ENCODE measurements around the gene MDM1. TPM values are rescaled to one million over a fixed set of nuclear protein-coding genes. Genes with fewer than 3 reads are reported as not detected.

The MDM1 gene
- total RNA-seq, 1 experiment from 2014 or later = 14.0 TPM

DNA sequence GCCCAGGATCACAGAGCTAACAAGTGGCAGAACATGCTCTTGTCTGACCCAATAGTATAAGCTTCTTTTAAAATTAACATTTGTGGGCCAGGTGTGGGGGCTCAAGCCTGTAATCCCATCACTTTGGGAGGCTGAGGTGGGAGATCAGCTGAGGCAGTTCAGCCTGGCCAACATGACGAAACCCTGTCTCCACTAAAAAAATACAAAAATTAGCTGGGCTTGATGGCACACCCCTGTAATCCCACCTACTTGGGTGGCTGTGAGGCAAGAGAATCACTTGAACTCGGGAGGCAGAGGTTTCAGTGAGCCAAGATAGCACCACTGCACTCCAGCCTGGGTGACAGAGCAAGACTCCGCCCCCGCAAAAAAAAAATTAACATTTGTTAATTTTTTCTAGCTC lies 45.8 kb downstream of the MDM1 start:
- no peaks in the 10 kb centered on the region for H3K36me3 ChIP-seq (ENCODE audit: low read depth)
- no peak overlapping the region for H3K27ac ChIP-seq
- H3K79me2 ChIP-seq (ENCODE audit: low read depth) = no peaks in the 10 kb centered on the region
- peaks cover 11% of the 10 kb centered on the region; the same call in 1 of the 2 replicates for H3K4me1 ChIP-seq (replicated peaks; ENCODE audit: insufficient read depth)
- intact Hi-C loops (cut with micrococcal nuclease; ENCODE audit: unreplicated experiment) = no loop called here
- CTCF ChIA-PET = no interaction called here
- no peak overlapping the region for H2AFZ ChIP-seq
- POLR2A ChIA-PET (ENCODE audit: unreplicated experiment) = interaction anchor here (0.6 kb wide), 1 partner anchor 15 kb away, joined by 6 read pairs; no protein-coding TSS in a partner anchor
- no peaks in the 10 kb centered on the region for H3K9me3 ChIP-seq (ENCODE audit: insufficient read depth, low read depth)
- no peak for TF ChIP-seq EZH2 (IDR thresholded peaks at IDR 0.05; ENCODE audit: low read depth)
- TF ChIP-seq, protein P1, sequence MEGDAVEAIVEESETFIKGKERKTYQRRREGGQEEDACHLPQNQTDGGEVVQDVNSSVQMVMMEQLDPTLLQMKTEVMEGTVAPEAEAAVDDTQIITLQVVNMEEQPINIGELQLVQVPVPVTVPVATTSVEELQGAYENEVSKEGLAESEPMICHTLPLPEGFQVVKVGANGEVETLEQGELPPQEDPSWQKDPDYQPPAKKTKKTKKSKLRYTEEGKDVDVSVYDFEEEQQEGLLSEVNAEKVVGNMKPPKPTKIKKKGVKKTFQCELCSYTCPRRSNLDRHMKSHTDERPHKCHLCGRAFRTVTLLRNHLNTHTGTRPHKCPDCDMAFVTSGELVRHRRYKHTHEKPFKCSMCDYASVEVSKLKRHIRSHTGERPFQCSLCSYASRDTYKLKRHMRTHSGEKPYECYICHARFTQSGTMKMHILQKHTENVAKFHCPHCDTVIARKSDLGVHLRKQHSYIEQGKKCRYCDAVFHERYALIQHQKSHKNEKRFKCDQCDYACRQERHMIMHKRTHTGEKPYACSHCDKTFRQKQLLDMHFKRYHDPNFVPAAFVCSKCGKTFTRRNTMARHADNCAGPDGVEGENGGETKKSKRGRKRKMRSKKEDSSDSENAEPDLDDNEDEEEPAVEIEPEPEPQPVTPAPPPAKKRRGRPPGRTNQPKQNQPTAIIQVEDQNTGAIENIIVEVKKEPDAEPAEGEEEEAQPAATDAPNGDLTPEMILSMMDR (conservative IDR thresholded peaks at IDR 0.05) = no peak
- no peaks in the 10 kb centered on the region for H3K27me3 ChIP-seq (ENCODE audit: insufficient read depth, low read depth)
- no peak overlapping the region for H3K4me3 ChIP-seq
- BruUV-seq (replicated peaks) = no TSS peak
- H3K4me2 ChIP-seq = no peak overlapping the region
- H4K20me1 ChIP-seq (ENCODE audit: insufficient read depth) = no peaks in the 10 kb centered on the region
- H3K9me2 ChIP-seq (ENCODE audit: insufficient read depth) = no peaks in the 10 kb centered on the region
- DNase-seq = no peak
- H3F3A ChIP-seq (ENCODE audit: insufficient read depth, low read depth) = no peaks in the 10 kb centered on the region

DNA sequence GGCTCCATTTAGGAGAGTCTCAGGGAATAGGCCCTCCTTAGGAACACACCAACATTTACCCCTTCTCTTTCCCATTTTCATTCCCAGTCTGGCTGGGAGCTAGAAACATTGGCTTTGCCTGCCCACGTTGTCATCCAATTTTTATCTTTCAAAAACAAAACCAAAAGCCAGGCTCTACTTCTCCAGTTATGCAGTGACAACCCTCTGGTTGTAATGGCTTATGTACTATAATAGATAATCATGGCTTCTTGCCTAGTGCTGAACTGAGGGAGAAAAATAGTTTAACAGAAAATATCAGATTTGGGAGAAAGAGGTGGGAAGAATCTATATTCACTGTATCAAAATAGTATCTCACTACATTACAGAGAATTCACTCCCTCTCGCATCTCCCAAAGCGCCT lies 46.6 kb downstream of the MDM1 start:
- POLR2A ChIA-PET (ENCODE audit: unreplicated experiment) = no interaction called here
- Histone ChIP-seq H3K4me3 (no peak overlapping the region), H3K4me1 (replicated peaks; ENCODE audit: insufficient read depth) (peaks cover 9% of the 10 kb centered on the region; the same call in 1 of the 2 replicates), H3K9me2 (ENCODE audit: insufficient read depth) (no peaks in the 10 kb centered on the region), H4K20me1 (ENCODE audit: insufficient read depth) (no peaks in the 10 kb centered on the region), H3K9me3 (ENCODE audit: insufficient read depth, low read depth) (no peaks in the 10 kb centered on the region), H3K4me2 (no peak overlapping the region), H3K36me3 (ENCODE audit: low read depth) (no peaks in the 10 kb centered on the region), H3K27me3 (ENCODE audit: insufficient read depth, low read depth) (no peaks in the 10 kb centered on the region), H2AFZ (no peak overlapping the region), H3K79me2 (ENCODE audit: low read depth) (no peaks in the 10 kb centered on the region), H3K27ac (no peak overlapping the region), H3F3A (ENCODE audit: insufficient read depth, low read depth) (no peaks in the 10 kb centered on the region)
- intact Hi-C loops (cut with micrococcal nuclease; ENCODE audit: unreplicated experiment) = no loop called here
- CTCF ChIA-PET = no interaction called here
- no TSS peak for BruUV-seq (replicated peaks)
- TF ChIP-seq, protein P1 (conservative IDR thresholded peaks at IDR 0.05) = no peak
- no peak for TF ChIP-seq EZH2 (IDR thresholded peaks at IDR 0.05; ENCODE audit: low read depth)
- no peak for DNase-seq

DNA sequence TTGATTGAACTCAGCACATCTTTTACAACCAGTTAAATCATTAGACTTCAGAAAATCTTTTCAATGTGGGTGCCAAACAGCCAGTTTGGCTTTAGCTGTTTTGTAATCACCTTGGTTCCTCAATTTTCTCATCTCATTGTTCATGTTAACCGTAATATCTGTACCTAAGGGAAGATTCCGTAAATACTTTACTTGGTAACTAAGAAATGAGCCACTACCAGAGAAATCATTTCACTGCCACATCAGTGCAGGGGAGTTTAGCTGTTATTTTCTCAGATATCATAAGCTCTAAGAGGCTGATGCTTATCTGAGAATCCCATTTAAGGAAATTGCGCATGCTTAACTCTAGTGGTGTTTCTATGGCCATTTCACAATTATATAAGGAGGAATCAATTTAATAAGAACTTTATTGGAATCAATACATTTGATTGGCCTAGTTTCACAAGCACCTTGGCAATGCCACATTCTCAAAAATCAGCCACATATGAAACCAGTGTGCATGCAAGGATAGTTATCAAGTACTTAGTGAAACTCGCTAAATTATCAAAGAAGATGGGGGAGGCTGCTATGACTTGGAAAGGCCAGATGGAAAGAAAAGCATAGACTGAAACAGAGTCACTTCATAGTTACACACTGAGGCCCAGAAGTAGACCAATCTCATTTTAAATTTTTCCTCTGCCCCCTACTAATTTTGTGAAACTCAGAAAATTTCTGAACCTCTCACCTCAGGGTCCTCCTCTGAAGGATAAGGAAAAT lies 50.7 kb downstream of the MDM1 start:
- Histone ChIP-seq H4K20me1 (ENCODE audit: insufficient read depth) (no peaks in the 10 kb centered on the region), H3K79me2 (ENCODE audit: low read depth) (no peaks in the 10 kb centered on the region), H3K4me1 (replicated peaks; ENCODE audit: insufficient read depth) (peaks cover 18% of the 10 kb centered on the region), H3K27me3 (ENCODE audit: insufficient read depth, low read depth) (no peaks in the 10 kb centered on the region), H3F3A (ENCODE audit: insufficient read depth, low read depth) (peaks cover 7% of the 10 kb centered on the region; the same call in 1 of the 2 replicates), H3K36me3 (ENCODE audit: low read depth) (no peaks in the 10 kb centered on the region), H3K9me2 (ENCODE audit: insufficient read depth) (no peaks in the 10 kb centered on the region), H3K27ac (no peak overlapping the region), H3K9me3 (ENCODE audit: insufficient read depth, low read depth) (no peaks in the 10 kb centered on the region), H3K4me2 (no peak overlapping the region), H3K4me3 (no peak overlapping the region), H2AFZ (no peak overlapping the region)
- no peak for TF ChIP-seq EZH2 (IDR thresholded peaks at IDR 0.05; ENCODE audit: low read depth)
- ChIA-PET POLR2A (ENCODE audit: unreplicated experiment) (no interaction called here), CTCF (no interaction called here)
- no TSS peak for BruUV-seq (replicated peaks)
- DNase-seq = no peak
- intact Hi-C loops (cut with micrococcal nuclease; ENCODE audit: unreplicated experiment) = no loop called here
